GM12865 (cell line): Measurements from ENCODE around the gene IL17REL.

Source experiments
- DNase-seq: peaks from one replicate; pipeline ENCODE4 v3.0.0; 2010; ENCODE audit warnings: low read depth
- H3K4me3 ChIP-seq: 2 replicates; pipeline ENCODE4 v1.5.1; 2011; ENCODE audit warnings: mild to moderate bottlenecking, low read depth, low read length, control low read depth
- TF ChIP-seq, protein P1 (sequence below): IDR thresholded peaks from 2 replicates; pipeline ENCODE4 v1.5.1; 2011; ENCODE audit warnings: low read length, control low read depth, low read depth, inconsistent platforms; ENCODE audit not compliant: insufficient read depth; ENCODE audit errors: missing control alignments

IL17REL gene

DNA sequence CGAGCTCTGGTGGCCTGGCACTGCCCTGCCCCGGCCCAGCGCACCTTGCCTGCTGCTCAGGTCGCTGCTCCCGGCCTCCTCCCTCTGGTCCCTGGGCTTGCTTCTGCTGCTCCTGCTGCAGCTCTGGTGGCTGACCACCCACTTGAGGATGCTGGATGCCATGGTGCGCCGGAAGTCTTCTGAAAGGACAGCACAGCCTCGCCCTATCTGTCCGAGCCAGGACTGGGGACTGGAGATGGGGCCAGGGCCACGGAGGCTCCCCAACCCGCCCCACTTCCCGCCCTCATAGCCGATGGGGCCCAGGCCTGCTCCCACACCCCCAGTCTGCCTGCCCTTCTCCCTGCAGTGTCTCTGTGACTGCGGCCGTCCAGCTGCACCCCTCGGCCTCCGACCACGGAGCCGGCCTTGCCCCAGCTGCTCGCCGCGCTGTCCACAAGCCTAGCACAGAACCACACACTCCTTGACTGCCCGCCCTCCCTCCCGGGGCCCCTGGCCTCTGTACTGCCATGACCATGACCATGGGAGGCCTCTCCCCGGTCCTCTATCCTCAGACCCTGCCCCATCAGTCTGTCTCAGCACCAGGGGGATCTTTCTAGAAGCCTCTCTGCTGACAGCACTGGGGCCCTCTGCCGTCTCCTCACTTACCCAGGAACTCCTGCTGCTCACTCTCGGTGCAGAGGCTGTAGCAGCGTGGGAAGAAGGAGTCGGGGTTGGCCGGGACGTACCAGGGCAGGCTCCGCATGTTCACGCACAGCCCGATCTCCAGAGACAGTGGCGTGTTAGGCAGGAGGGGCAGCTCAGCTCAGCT, 32.9 kb upstream of the IL17REL start:
- TF ChIP-seq, protein P1, sequence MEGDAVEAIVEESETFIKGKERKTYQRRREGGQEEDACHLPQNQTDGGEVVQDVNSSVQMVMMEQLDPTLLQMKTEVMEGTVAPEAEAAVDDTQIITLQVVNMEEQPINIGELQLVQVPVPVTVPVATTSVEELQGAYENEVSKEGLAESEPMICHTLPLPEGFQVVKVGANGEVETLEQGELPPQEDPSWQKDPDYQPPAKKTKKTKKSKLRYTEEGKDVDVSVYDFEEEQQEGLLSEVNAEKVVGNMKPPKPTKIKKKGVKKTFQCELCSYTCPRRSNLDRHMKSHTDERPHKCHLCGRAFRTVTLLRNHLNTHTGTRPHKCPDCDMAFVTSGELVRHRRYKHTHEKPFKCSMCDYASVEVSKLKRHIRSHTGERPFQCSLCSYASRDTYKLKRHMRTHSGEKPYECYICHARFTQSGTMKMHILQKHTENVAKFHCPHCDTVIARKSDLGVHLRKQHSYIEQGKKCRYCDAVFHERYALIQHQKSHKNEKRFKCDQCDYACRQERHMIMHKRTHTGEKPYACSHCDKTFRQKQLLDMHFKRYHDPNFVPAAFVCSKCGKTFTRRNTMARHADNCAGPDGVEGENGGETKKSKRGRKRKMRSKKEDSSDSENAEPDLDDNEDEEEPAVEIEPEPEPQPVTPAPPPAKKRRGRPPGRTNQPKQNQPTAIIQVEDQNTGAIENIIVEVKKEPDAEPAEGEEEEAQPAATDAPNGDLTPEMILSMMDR = no peak
- no peak overlapping the region for H3K4me3 ChIP-seq
- DNase-seq = no peak

DNA sequence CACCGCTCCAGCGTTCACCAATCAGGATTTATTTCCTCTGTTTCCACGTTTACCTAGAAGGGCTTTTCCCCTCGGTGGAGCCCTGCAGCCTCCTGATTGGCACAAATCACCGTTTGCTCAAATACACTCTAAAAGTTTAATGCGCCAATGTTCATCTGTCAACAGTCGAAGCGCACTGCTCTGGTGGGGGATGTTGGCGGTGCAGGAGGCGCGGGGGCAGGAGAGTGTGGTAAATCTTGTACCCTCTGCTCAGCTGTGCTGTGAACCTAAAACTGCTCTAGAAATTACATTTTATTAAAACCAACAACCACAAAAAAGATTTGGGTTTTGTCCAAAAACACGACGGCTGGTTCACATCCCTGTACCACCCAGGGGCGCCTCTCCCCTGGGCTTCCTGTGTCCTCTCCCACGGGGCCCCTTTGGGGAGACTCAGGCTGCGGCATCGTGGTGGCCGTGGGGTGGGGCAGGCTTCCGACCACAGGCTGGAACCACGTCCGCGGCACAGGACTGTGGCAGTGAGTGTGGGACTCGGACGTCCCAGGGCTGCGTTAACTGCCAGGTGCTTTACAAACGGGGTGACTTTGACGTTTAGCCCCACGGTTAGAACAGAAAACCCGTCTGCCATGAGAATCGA, 32.0 kb upstream of the IL17REL start:
- no peak overlapping the region for H3K4me3 ChIP-seq
- TF ChIP-seq, protein P1 = no peak
- DNase-seq = no peak

DNA sequence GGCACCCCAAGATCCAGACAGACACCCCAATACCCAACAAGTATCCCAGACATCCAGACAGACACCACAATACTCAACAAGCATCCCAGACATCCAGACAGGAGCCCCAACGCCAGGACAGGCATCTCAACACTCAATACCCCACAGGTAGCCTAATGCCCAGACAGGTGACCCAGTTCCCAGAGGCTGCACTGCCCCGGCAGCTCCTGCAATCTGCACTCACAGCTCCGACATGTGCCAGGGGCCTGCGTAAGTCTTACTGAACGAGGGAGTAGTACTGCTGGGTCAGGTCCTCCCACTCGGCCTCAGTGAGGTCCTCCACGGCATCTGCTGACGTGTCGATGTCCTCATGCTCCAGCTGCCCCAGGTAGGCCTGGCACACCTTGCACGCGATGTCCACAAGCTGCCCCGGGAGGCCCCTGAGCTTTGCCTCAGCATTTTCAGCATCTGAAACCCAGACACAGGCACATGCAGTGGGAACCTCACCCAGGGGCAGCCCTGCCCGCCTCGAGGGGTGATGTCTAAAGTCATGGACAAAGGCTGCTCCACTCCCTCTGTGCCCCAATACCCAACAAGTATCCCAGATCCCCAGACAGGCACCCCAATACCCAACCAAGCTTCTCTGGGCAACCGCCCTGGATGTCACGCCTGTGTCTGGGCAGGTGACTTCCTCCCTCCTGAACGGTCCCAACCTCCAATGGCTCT, 28.9 kb upstream of the IL17REL start:
- DNase-seq = no peak
- no peak overlapping the region for H3K4me3 ChIP-seq
- TF ChIP-seq, protein P1 = no peak

DNA sequence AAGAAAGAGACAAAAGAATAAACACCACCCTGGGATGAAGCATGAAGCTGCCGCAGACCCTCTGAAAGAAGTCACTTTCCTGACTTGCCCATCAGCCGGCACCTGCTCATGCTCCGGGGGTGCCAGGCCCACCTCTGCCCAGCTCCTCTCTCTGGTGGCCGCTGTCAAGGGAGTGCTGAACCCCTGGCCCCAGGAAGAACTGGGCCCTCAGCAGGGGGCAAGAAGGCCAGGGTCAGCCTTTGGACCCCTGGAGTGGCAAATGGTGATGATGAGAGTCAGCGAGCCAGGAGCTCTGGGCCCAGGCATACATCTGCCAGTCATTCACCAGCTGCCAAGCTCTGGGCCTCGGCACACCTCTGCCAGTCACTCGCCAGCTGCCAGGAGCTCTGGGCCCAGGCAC, 28.2 kb upstream of the IL17REL start:
- no peak overlapping the region for H3K4me3 ChIP-seq
- TF ChIP-seq, protein P1 = no peak
- no peak for DNase-seq

DNA sequence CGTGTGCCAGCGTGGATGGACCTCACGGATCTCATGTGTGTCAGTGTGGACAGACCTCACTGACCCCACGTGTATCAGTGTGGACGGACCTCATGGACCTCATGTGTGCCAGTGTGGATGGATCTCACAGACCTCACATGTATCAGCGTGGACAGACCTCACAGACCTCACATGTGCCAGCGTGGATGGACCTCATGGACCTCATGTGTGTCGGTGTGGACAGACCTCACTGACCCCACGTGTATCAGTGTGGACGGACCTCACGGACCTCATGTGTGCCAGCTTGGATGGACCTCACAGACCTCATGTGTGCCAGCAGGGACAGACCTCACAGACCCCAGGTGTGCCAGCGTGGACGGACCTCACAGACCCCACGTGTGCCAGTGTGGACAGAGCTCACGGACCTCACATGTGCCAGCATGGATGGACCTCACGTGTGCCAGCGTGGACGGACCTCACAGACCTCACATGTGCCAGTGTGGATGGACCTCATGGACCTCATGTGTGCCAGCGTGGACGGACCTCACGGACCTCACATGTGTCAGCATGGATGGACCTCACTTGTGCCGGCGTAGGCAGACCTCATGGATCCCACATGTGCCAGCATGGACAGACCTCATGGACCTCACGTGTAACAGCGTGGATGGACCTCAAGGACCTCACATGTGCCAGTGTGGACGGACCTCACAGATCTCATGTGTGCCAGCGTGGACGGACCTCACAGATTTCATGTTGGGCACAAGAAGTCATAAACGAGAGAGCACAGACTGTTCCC, 27.3 kb upstream of the IL17REL start:
- DNase-seq = no peak
- no peak overlapping the region for H3K4me3 ChIP-seq
- TF ChIP-seq, protein P1 = no peak

DNA sequence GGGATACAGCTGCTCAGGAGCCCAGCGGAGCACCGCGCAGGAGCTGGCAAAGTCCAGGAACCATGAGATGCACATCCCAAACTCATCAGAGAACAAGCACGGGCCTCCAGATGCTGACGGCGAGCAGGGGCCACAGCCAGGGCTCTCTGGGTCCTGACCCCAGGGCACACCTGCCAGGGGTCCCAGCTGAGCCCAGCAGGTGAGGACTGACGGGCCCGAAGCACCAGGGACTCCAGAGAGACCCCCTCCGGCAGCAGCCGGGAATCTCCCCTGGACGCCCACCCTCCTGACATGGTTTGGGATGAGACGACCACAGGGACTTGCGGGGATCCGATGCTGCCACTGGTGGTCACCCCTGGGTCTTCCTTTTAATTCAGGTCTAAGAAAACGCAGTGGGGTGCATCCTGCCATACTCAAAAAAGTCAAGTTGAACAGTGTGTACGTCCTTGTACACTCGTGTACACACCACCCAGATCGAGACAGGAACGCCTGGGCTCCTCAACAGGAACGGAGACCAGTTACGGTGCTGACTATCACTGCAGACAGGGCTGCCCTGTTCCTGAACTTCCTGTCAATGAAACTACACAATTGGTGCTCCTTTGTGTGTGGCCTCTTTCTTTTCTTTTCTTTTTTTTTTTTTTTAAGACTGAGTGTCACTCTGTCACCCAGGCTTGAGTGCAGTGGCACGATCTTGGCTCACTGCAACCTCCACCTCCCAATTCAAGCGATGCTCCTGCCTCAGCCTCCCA, 23.6 kb upstream of the IL17REL start:
- TF ChIP-seq, protein P1 = no peak

More for the DNA sequence above, 23.6 kb upstream of the IL17REL start:
- no peak overlapping the region for H3K4me3 ChIP-seq
- no peak for DNase-seq
